ENCODE data around the gene TNFRSF1A. TPM values are rescaled to one million over a fixed set of nuclear protein-coding genes. Genes with fewer than 3 reads are reported as not detected.
A peak's percentile ranks its signal among the peaks of the same experiment; 100 is the strongest.

Gene TNFRSF1A
- total and polyA plus RNA-seq, 2 of the 13 experiments (the other 11 are each of a cell fraction or from before 2014, with no cell fraction given), result 41.5 to 61.2 TPM

GRCh38 chr12:6370994-6371754 is 29.3 kb upstream of the TNFRSF1A start (continued):
- TF ChIP-seq ZNF740 (CRISPR knock-in tag; IDR thresholded peaks at IDR 0.05) (no peak), SRSF9 (IDR thresholded peaks at IDR 0.05; ENCODE audit: borderline replicate concordance, insufficient read depth, low read depth, low read length, poor library complexity, severe bottlenecking) (no peak), ZNF792 (CRISPR knock-in tag; IDR thresholded peaks at IDR 0.05) (peak; percentile 89; the same call in 1 of the 2 replicates), THYN1 (CRISPR knock-in tag; IDR thresholded peaks at IDR 0.05; ENCODE audit: borderline replicate concordance, low read depth) (no peak), ZBTB40 (IDR thresholded peaks at IDR 0.05) (no peak), ZBTB40 (CRISPR knock-in tag; IDR thresholded peaks at IDR 0.05) (0 out of 2 replicates have a peak, but pooled peaks have one; percentile 2), ZNF317 (CRISPR knock-in tag; IDR thresholded peaks at IDR 0.05) (no peak)
- TF ChIP-seq, protein P1, sequence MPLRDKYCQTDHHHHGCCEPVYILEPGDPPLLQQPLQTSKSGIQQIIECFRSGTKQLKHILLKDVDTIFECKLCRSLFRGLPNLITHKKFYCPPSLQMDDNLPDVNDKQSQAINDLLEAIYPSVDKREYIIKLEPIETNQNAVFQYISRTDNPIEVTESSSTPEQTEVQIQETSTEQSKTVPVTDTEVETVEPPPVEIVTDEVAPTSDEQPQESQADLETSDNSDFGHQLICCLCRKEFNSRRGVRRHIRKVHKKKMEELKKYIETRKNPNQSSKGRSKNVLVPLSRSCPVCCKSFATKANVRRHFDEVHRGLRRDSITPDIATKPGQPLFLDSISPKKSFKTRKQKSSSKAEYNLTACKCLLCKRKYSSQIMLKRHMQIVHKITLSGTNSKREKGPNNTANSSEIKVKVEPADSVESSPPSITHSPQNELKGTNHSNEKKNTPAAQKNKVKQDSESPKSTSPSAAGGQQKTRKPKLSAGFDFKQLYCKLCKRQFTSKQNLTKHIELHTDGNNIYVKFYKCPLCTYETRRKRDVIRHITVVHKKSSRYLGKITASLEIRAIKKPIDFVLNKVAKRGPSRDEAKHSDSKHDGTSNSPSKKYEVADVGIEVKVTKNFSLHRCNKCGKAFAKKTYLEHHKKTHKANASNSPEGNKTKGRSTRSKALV (CRISPR knock-in tag; IDR thresholded peaks at IDR 0.05), result peak; percentile 71; the same call in 1 of the 2 replicates
- TF ChIP-seq, protein P2, sequence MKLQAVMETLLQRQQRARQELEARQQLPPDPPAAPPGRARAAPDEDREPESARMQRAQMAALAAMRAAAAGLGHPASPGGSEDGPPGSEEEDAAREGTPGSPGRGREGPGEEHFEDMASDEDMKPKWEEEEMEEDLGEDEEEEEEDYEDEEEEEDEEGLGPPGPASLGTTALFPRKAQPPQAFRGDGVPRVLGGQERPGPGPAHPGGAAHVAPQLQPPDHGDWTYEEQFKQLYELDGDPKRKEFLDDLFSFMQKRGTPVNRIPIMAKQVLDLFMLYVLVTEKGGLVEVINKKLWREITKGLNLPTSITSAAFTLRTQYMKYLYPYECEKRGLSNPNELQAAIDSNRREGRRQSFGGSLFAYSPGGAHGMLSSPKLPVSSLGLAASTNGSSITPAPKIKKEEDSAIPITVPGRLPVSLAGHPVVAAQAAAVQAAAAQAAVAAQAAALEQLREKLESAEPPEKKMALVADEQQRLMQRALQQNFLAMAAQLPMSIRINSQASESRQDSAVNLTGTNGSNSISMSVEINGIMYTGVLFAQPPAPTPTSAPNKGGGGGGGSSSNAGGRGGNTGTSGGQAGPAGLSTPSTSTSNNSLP (IDR thresholded peaks at IDR 0.05; ENCODE audit: low read depth, low read length), result peak; percentile 45; the same call in 1 of the 2 replicates
- TF ChIP-seq, protein P3, sequence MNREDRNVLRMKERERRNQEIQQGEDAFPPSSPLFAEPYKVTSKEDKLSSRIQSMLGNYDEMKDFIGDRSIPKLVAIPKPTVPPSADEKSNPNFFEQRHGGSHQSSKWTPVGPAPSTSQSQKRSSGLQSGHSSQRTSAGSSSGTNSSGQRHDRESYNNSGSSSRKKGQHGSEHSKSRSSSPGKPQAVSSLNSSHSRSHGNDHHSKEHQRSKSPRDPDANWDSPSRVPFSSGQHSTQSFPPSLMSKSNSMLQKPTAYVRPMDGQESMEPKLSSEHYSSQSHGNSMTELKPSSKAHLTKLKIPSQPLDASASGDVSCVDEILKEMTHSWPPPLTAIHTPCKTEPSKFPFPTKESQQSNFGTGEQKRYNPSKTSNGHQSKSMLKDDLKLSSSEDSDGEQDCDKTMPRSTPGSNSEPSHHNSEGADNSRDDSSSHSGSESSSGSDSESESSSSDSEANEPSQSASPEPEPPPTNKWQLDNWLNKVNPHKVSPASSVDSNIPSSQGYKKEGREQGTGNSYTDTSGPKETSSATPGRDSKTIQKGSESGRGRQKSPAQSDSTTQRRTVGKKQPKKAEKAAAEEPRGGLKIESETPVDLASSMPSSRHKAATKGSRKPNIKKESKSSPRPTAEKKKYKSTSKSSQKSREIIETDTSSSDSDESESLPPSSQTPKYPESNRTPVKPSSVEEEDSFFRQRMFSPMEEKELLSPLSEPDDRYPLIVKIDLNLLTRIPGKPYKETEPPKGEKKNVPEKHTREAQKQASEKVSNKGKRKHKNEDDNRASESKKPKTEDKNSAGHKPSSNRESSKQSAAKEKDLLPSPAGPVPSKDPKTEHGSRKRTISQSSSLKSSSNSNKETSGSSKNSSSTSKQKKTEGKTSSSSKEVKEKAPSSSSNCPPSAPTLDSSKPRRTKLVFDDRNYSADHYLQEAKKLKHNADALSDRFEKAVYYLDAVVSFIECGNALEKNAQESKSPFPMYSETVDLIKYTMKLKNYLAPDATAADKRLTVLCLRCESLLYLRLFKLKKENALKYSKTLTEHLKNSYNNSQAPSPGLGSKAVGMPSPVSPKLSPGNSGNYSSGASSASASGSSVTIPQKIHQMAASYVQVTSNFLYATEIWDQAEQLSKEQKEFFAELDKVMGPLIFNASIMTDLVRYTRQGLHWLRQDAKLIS (CRISPR knock-in tag; IDR thresholded peaks at IDR 0.05), result no peak; the same call in 1 of the 2 replicates
